NCI-H146 treated with DMSO at 0.1 percent for 48 hours (cell line): ENCODE data around the gene GSTO1.

Source experiments
- DNase-seq: peaks from one replicate; lab custom pipeline; 2025; ENCODE audit not compliant: unreplicated experiment; lab: John Stamatoyannopoulos, UW

GSTO1 gene

DNA sequence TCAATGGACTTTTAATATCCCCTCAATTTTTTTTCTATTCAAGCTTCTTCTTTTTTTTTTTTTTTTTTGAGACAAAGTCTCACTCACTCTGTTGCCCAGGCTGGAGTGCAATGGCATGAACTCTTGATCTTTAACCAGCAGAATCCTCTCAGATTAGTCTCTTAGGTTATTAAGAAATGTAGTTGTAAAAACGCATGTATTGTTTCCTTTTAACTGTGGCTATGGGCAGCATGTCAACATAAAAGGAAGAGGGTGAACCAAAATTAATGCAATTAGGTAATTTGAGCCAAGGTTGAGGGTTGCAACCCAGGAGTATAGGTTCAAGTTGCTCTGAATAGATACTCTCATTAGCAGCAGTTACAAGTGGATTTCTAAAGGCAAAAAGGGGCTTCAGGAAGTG, 4.3 kb upstream of the GSTO1 start:
- DNase-seq = peak; percentile 25

DNA sequence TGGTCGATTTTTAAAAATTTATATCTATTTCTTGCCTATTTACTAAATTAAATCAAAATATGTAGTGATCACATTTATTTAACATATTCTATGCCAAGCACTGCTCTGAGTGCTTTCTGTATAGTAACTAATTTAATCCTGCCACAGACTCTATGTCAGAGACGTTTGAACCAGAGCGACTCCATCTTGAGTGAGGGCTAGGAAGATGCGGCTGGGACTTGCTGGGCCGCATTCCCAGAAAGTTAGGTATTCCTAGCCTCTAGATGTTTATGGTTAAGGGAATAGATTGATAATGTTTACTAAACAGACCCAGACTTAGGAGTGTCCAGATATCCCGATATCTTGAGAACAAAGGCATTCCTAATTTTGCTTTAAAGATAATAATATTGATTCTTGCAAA, 3.2 kb upstream of the GSTO1 start:
- no peak for DNase-seq

DNA sequence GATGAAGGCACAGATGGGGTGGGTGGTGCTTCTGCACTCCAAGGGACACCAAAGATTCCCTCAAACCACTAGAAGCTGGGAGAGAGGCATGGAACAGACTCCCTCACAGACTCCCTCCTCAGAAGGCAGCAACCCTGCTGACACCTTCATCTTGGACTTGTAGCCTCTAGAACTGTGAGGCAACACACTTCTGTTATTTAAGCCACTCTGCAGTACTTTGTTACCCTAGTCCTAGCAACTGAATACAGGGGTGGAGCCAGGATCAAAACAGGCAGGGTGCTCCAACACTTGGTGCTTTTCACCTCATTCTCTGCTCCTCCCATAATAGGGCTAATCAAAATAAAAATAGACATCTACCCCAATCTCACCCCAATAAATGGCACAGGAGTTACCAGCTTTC, 2.3 kb upstream of the GSTO1 start:
- DNase-seq = no peak

DNA sequence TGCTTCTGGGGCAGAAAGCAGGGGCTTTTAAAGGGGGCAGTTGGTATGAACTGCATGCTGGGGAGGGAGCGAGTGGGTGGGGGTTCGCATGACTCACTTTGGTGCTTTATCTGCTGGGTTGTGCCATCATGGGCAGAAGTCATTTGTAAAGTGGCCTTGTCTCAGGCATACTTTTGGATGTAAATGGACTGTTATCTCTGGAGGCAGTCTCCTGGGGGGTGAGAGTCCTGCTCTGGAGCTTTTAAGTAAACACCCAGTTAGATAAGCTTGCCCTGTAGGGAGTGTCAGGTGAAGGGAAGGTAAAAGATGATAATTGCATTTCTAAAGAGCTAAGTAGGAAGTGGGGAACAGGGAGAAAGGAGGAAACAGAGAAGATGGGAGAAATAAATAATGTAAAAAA, 1.6 kb upstream of the GSTO1 start:
- DNase-seq = peak; percentile 77

DNA sequence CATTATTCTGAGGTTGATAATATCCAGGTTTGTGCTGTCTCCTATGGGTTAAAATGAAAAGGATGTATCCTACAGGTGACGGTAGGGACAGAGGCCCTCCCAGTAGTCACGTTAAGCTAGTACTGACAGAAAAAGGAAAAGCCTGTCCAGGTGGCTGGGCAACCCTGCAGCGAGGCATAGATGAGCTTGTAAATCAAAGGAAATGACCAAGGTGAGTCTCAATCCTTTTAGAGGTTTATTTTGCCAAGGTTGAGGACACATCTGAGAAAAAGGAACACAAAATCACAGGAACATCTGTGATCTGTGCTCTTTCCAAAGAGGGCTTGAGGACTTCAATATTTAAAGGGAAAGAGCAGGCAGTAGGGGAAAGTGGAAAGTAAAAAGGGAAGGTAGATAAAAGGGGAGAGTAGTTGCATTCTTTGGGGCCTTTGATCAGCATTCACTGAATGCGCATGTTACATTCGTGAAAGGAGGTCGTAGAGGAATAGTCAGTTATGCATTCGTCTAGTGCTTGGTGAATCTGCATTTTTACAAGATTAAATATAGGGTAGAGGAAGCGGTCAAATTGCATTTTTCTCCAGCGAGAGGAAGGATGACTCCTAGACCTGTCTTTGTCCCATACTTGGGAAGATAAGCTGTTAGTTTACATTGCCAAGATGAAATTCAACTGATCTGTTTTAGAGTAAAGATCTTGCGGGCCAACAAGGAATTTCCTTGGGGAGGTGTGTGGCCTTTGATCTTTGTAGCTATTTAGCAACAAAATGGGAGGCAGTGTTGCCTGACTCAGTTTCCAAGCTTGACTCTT, 884 bp upstream of the GSTO1 start:
- DNase-seq = peak; percentile 43

DNA sequence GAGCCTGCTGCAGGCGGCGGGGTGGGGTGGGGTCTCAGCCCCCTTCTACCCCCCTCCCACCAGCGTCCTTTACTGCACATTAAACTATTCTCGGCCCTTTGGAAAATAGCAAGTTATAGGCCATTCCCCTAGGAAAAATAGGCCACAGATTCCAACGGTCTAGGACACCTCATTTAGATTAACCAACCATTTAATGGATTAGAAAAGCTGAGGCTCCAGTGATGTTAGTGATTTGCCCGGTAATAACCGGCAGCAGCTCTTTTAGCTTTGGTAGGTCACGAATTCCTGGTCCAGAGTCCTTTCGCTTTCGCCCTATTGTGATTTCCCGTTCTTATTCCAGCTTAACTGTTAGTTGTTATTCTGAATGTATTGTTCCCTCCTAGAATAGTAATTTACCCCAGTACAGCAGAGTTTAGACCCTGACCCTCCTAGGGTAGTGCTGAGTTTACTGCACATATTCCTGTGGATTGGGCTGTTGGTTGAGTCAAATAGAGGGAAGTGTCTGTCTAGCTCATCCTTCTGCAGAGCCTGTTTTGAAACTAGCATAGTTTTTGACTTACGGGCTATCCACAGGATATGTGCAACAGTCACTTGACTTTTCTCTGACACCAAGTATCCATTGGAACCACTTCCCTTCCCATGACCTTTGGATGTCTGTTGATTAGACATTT, 754 bp downstream of the GSTO1 start:
- DNase-seq = no peak

DNA sequence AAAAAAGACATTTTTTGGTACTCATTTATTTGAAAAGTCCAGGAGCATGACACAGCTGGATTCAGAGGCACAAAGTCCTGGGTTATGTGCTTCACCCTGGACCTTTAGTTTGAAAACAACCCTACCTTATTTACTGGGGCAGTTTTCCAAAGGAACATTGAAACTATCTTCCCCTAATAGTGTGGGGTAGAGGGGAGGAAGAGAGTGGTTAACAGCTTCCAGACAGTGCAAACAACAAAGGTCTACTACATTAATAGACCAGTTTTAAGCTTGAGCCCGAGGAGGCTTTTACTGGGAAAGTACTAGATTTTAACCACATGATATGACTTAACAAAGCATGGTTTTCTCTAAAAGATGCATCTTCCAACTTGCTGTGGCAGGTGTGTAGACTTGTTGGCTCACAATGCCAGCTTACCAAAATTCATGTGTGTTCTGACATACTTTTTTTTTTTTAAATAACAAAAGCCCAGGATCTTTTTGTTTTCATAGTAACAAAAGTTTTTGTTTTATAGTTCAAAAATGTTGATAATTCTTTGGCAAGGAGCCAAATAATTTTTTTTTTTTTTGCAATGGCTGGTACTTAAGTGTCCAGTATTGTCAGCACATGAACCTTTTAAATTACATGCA, 1.8 kb downstream of the GSTO1 start:
- DNase-seq = no peak

DNA sequence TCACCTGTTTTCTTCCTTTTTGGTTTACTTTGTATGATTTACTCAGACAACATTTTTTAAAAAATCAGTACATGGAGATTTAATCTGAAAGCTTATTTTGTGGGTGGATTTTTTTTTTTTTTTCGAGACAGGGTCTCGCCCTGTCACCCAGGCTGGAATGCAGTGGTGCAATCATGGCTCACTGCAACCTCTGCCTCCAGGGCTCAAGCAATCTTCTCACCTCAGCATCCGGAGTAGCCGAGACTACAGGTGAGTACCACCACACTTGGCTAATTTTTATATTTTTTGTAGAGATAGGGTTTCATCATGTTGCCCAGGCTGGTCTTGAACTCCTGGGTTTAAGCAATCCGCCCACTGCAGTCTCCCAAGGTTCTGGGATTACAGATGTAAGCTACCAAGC, 2.5 kb downstream of the GSTO1 start:
- DNase-seq = no peak

DNA sequence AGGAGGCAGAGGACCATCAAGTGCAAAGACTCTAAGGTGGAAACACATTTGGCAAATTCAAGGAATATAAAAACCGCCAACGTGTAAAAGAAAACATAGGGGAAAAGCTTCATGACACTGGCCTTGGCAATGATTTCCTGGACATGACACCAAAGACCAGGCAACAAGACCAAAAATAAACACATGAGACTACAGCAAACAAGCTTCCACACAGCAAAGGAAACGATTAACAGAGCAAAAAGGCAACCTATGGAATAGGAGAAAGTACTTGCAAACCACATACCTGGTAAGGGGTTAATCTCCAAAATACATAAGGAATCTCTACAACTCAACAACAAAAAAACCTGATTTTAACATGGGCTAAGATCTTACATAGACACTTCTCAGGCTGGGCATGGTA, 3.5 kb downstream of the GSTO1 start:
- no peak for DNase-seq

DNA sequence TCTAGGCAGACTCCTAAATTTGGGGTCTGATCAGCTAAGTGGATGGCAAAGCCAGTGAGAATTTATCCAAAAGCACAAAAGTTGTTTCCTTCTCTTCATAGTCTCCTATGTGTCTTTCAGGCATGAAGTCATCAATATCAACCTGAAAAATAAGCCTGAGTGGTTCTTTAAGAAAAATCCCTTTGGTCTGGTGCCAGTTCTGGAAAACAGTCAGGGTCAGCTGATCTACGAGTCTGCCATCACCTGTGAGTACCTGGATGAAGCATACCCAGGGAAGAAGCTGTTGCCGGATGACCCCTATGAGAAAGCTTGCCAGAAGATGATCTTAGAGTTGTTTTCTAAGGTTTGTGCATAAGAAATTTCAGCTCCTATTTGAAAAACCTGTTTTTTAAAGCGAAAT, 4.8 kb downstream of the GSTO1 start:
- no peak for DNase-seq

DNA sequence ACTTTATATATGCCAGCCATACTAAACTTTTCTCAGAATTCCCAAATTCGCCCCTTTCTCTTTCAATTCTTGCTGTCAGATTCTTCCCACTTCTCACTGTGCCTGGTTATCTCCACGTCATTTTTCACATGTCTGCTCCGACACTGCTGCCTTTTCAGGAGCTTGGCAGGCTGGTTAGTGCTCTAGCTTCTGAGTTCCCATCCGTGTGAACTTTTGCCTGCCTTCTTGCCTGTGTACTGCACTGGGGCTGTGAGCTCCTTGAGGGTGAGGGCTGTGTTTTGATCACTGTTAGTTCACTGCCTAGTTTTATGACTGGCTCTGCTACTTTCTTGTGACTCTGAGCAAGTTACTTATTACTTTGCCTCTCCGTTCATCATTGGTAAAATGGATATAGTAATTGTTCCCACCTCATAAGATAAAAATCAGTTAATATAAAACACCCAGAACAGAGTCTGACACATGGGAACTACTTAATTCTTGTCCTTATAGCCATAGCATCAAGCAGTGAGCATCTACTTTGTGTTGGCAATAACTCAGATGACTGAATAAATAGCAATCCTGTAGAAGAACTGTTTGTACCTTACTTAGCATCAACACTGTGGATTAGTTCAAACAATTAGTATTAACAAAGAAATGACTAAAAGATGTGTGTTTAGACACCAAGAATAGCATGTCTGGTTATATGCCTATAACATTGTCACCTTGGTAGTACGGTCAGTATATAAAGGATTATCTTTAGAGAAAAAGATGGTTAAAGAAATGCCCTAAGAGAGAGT, 5.5 kb downstream of the GSTO1 start:
- no peak for DNase-seq

DNA sequence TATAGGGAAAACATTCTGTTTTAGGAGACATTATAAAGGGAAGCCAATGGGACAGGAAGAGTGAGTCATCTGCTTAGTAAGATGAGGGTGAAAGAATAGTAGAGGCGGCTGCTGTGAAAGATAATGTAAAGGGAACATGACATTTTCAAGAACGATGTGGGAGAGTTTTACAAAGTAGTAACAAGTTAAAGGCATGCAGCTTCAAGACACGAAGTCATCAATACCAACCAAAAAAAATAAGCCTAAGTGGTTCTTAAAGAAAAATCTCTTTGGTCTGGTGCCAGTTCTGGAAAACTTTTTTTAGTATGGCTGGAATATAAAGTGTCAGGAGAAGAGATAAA, 6.1 kb downstream of the GSTO1 start:
- DNase-seq = no peak

DNA sequence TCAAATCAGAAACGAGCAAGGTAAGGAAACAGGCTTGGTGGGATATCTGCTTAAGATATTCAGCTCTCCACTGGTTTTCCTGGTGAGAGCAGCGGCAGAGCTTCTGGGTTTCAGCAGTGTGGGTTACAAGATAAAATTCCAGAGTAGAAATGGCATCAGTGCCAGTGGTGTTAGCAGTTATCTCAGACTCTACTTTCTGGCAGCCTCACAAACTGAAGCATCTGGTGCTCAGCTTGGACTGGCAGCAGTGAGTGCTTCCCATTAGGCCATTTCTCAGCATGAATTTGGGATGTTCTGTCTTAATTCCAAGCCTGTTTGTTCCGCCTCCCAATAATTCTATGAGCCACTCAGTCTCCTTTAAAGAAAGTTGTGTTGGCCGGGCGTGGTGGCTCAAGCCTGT, 7.4 kb downstream of the GSTO1 start:
- DNase-seq = no peak

DNA sequence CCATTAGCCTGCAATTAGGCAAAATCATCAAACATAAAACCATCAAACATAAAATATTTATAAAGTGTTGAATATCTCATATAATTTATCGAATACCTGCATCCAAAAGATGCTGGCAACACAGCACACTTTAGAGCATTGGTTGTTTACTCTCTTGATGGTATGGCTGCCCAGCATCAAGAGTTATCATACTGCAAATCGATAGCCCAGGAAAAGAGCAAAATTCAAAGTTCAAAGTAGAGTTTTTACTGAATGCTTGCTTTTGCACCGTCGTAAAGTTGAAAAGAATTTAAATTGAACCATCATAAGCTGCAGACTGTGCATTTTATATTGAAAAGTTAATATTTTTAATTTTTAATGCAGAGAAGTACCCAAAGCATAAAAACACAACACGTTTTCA, 10.1 kb downstream of the GSTO1 start:
- no peak for DNase-seq

DNA sequence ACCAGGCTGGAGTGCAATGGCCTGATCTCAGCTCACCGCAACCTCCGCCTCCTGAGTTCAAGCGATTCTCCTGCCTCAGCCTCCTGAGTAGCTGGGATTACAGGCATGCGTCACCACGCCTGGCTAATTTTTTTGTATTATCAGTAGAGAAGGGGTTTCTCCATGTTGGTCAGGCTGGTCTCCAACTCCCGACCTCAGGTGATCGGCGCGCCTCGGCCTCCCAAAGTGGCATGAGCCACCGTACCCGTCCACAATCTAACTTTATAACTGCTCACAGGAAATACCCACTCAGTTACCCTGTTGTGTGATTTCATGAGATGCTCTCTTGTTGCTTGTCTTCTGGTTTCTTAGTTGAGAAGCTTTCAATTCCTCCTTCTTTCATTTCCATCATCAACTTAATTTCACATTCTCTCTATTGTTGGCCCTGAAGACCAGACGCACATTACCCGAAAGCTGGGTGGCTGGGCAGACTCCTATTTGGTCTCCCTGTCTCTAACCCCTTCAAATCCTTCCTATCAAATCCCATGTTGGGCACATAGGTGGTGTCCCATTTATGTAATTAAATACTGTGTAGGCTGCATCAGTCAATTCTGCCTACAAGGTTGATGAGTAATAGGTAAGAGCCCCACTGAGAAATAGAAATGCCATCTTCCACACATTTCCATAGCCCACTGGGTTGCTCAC, 13.2 kb downstream of the GSTO1 start:
- no peak for DNase-seq

DNA sequence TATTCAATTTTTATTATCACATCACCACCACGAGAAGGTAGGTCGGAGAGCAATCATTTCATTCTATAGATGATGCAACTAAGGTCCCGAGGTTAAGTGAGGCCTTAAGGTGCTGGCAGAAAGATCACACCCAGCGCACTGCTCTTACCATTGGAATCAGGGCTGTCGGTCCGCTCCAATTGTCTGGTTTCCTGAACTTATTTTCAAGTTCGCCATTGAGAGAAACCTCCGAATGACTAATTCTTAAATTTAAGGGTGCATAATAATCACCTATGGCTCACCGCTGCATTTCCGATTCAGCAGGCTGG, 13.7 kb downstream of the GSTO1 start:
- DNase-seq = no peak

DNA sequence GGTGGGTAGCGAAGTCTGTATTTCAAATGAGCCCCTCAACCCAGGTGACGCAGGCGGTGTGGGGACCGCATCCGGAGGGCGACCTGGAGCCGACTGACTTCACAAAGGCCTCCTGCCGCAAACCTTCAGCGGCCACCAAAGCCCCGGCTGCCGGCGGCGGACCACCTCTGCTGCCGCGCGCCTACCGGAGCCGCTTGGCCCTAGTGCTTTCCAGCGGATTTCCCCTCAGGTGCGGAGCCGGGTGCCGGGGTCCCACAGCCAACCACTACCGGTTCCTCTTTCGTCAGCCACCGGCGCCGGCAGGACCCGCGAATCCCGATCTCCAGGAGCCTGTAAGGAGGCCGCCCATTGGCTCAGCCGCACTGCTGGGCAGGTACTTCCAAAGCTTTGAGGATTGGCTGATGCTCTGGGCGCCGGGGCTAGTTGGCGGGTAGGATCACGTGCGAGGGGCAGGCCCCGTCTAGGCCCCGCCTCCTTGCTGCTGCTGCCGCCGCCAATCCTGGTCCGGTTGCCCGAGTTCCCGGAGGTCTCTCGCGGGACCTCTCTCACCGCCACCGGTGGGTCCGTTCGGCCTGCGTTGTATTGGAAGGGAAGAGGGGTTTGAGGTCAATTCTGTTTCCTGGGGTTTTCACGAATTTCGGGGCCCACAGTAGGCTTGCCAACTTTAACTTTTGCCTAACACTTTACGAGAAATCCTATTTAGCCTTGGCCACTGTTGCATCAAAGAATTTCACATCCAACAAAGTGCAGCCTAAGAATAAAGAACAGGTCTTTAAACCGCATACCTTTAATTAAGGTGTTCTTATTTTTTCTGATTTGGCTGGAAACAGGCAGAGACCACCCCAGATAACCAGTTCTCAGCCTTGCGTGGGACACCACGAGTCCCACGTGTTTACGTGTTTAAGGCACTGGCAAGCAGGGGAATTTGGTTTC, 14.3 kb downstream of the GSTO1 start, which contains the start of gene GSTO2:
GSTO2 (plus strand) TSS at position 472 of the 933 bp plus-strand sequence. CDS start 5,732 bp downstream, outside the sequence.
- peak; percentile 95 for DNase-seq

DNA sequence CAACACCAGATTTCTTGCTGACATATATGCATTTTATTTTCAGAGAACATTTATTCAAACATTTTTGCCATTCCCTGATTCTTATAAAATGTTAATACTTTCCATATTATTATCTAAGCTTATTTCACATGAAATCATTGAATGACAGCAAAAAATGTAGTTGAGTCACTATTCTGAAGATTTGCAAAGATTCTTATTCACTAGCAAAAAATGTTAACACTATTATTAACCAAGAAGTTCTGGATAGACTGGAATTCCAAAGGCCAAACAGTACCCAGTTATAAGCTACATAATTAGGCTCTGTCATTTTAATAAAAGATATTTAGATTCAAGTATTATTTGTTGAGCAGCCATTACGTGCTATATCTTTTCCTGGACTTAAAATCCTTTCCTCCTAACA, 18.6 kb downstream of the GSTO1 start:
- DNase-seq = no peak

DNA sequence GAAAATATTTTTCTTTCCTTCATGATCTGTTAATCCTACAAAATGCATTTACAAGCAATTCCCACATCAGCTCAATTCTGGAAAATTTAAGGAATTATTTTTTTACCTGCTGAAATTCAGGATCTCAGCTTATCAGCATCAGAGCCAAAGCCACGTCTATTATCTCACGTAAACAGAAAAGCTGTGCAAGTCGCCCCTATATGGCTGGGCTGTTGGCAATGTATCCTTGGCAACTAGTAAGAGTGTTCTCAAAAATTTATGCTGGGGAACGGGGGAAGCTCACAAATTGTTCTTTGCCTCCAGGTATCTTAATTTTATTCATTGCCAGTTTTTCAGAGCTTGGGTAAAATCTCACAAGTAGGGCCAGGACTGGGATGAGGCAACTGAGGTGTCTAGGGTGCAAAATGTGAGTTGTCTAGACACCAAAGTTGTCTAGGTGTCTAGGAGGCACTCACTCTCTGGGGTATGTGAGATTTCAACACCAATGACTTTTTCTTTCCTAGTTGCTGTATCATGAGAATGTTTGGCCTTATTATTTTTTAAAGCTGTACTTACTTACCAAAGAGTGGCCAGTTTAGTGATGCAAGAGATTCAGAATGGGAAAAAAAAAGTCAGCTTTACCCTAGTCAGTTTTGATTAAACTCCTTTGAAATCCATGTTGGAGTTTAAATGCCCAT, 19.3 kb downstream of the GSTO1 start:
- DNase-seq = no peak
